ENCODE results near the gene PUS1.

GRCh38 chr12:131917139-131917710 lies 11.9 kb upstream of the PUS1 start:
- TF ChIP-seq RAD21 (IDR thresholded peaks at IDR 0.05; ENCODE audit: insufficient read depth, low read depth, low read length) (no peak), NBN (IDR thresholded peaks at IDR 0.05) (no peak), BHLHE40 (IDR thresholded peaks at IDR 0.05; ENCODE audit: borderline replicate concordance in 1 of 2, low read depth in 2 of 2, low read length in 1 of 2) (no peak)

Data from GM12878 (cell line).